HG02870 (cell line): ENCODE measurements around the gene DEFB124.
"Not testable (repeated sequence)": the region's sequence is repeated elsewhere in the genome, so short reads cannot be mapped to it uniquely, and the experiment has no call there.

Experiments used
- ATAC-seq: cut with Tn5 transposase; IDR thresholded peaks from one replicate; pipeline ENCODE4 v1.9.1; 2021; ENCODE audit warnings: mild to moderate bottlenecking, moderate library complexity; ENCODE audit not compliant: unreplicated experiment

Gene DEFB124

DNA sequence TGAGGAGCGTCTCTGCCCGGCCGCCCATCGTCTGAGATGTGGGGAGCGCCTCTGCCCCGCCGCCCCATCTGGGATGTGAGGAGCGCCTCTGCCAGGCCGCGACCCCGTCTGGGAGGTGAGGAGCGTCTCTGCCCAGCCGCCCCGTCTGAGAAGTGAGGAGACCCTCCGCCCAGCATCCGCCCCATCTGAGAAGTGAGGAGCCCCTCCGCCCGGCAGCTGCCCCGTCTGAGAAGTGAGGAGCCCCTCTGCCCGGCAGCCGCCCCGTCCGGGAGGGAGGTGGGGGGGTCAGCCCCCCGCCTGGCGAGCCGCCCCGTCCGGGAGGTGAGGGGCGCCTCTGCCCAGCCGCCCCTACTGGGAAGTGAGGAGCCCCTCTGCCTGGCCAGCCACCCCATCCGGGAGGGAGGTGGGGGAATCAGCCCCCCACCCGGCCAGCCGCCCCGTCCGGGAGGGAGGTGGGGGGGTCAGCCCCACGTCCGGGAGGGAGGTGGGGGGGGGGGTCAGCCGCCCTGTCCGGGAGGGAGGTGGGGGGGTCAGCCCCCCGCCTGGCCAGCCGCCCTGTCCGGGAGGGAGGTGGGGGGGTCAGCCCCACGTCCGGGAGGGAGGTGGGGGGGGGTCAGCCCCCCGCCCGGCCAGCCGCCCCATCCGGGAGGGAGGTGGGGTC is 47.9 kb downstream of the DEFB124 start:
- not testable (repeated sequence) for ATAC-seq

DNA sequence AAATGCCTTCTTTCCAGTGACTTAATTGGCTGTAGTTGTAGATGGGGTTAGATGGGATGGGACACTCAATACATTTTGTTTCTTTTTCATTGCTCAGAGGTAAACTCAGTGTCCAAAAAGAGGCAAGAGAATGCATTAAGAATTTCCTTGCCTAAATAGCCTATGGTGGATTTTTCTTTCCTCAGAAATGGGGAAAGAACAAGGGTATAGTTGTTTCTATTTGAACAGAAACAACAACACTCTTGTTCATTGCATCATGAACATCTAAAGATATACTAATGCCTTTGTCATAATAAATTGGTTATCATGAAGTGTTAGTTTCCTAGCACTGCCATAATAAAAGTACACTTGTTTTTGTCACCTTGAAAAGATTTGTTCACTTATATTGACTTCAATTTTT is 49.1 kb downstream of the DEFB124 start:
- ATAC-seq = no peak

DNA sequence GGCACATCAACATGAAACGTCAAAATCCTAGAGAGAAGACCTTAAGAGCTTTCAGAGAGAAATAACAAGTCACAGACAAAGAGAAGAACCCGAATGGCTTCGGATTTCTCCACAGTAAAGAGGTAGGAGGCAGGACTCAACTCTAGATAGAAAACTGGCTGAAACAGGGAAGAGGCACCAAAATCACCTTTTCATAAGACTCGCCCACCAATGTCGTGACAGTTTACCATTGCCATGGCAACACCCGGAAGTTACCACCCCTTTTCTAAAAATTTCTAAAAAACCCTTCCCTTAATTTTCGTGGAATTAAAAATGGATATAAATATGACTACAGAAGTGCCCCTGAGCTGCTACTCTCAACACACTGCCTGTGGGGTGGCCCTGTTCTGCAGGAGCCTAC is 56.6 kb downstream of the DEFB124 start:
- ATAC-seq = no peak

DNA sequence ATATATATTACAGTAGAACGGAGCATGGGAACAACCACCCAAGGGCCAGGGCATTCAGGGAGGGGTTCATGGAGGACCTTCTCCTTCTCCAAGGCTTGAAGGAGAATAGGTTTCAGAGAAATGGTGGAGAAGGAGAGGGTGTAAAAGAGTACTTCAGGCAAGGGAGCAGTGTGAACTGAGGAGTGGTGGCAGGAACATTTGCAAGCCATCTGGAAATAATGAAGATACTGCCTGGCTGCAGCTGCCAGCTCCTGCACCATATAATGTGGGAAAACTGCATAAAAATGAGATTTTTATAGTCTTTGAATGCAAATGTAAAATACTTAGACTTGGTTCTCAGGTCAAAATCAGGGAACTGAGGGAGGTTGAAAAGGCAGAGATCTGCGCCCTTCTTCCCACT is 59.3 kb downstream of the DEFB124 start:
- ATAC-seq = no peak
